Nephron (organoid): Measurements from ENCODE around the gene PHYH.

ENCODE experiments used
- H3K27ac Mint-ChIP-seq, 3 experiments: 2 replicates each; pipeline ENCODE4 v1.8.0; 2020; ENCODE audit warnings: mixed read lengths in 3 of 3, mild to moderate bottlenecking in 2 of 3, moderate library complexity in 1 of 3
- H3K27me3 Mint-ChIP-seq: 2 replicates; pipeline ENCODE4 v1.8.0; 2021; ENCODE audit warnings: low read depth, mild to moderate bottlenecking, moderate library complexity, mixed read lengths
- H3K36me3 Mint-ChIP-seq: 2 replicates; pipeline ENCODE4 v1.8.0; 2020; ENCODE audit warnings: low read depth, mixed read lengths
- H3K4me1 Mint-ChIP-seq: 2 replicates; pipeline ENCODE4 v1.8.0; 2020; ENCODE audit warnings: mixed read lengths
- H3K4me3 Mint-ChIP-seq, 3 experiments: 2 replicates each; pipeline ENCODE4 v1.8.0; 2020; ENCODE audit warnings: mild to moderate bottlenecking in 3 of 3, mixed read lengths in 3 of 3, moderate library complexity in 2 of 3
- H3K9me3 Mint-ChIP-seq: 2 replicates; pipeline ENCODE4 v1.8.0; 2020; ENCODE audit warnings: mixed read lengths
- CTCF ChIP-seq, 3 experiments: fragments of 200-600 bp; sonication (generic); IDR thresholded peaks; one replicate each; pipeline ENCODE4 v1.5.0; 2021; ENCODE audit warnings: antibody characterized with exemption in 3 of 3; ENCODE audit not compliant: unreplicated experiment in 3 of 3

PHYH gene

GRCh38 chr10:13263591-13263990 lies 36.3 kb downstream of the PHYH start:
- Mint-ChIP-seq H3K36me3 (no peaks in the 10 kb centered on the region), H3K4me3 (no peak overlapping the region), H3K27me3 (peaks cover 18% of the 10 kb centered on the region), H3K9me3 (peaks cover 17% of the 10 kb centered on the region), H3K27ac (no peak overlapping the region), H3K4me1 (peaks cover 2% of the 10 kb centered on the region)
- TF ChIP-seq CTCF (IDR thresholded peaks at IDR 0.05; ENCODE audit: unreplicated experiment in 3 of 3) = no peak

GRCh38 chr10:13262433-13262832 lies 37.4 kb downstream of the PHYH start:
- Mint-ChIP-seq H3K27ac (no peak overlapping the region), H3K4me1 (no peaks in the 10 kb centered on the region), H3K4me3 (no peak overlapping the region), H3K36me3 (no peaks in the 10 kb centered on the region), H3K9me3 (peaks cover 26% of the 10 kb centered on the region), H3K27me3 (peaks cover 22% of the 10 kb centered on the region)
- TF ChIP-seq CTCF (IDR thresholded peaks at IDR 0.05; ENCODE audit: unreplicated experiment in 3 of 3) = no peak

- H3K4me1 Mint-ChIP-seq = no peaks in the 10 kb centered on the region
- peaks cover 6% of the 10 kb centered on the region for H3K27me3 Mint-ChIP-seq
- H3K36me3 Mint-ChIP-seq = no peaks in the 10 kb centered on the region
- no peak for TF ChIP-seq CTCF (IDR thresholded peaks at IDR 0.05; ENCODE audit: unreplicated experiment in 3 of 3)
- no peak overlapping the region for H3K27ac Mint-ChIP-seq
- no peak overlapping the region for H3K4me3 Mint-ChIP-seq
- H3K9me3 Mint-ChIP-seq = peaks cover 21% of the 10 kb centered on the region
Measured at GRCh38 chr10:13257621-13258140, 42.2 kb downstream of the PHYH start.

- no peak for TF ChIP-seq CTCF (IDR thresholded peaks at IDR 0.05; ENCODE audit: unreplicated experiment in 3 of 3)
- Mint-ChIP-seq H3K36me3 (no peaks in the 10 kb centered on the region), H3K4me1 (no peaks in the 10 kb centered on the region), H3K4me3 (no peak overlapping the region), H3K27ac (no peak overlapping the region), H3K27me3 (peaks cover 9% of the 10 kb centered on the region), H3K9me3 (peaks cover 19% of the 10 kb centered on the region)
Measured at GRCh38 chr10:13256627-13257026, 43.2 kb downstream of the PHYH start.

GRCh38 chr10:13253726-13254125 lies 46.1 kb downstream of the PHYH start:
- no peaks in the 10 kb centered on the region for H3K36me3 Mint-ChIP-seq

More at GRCh38 chr10:13253726-13254125, 46.1 kb downstream of the PHYH start:
- H3K27ac Mint-ChIP-seq = no peak overlapping the region
- H3K4me1 Mint-ChIP-seq = no peaks in the 10 kb centered on the region
- H3K27me3 Mint-ChIP-seq = peaks cover 13% of the 10 kb centered on the region
- no peak overlapping the region for H3K4me3 Mint-ChIP-seq
- no peak for TF ChIP-seq CTCF (IDR thresholded peaks at IDR 0.05; ENCODE audit: unreplicated experiment in 3 of 3)
- peaks cover 10% of the 10 kb centered on the region for H3K9me3 Mint-ChIP-seq
